NCI-H1930 (cell line): Measurements from ENCODE around the gene CDH13.

ENCODE experiments used
- DNase-seq, 2 experiments: peaks; one replicate each; lab custom pipeline; 2025; lab: John Stamatoyannopoulos, UW

Gene CDH13

GRCh38 chr16:83622010-83622409, 995.2 kb downstream of the CDH13 start:
- DNase-seq = no peak

DNA sequence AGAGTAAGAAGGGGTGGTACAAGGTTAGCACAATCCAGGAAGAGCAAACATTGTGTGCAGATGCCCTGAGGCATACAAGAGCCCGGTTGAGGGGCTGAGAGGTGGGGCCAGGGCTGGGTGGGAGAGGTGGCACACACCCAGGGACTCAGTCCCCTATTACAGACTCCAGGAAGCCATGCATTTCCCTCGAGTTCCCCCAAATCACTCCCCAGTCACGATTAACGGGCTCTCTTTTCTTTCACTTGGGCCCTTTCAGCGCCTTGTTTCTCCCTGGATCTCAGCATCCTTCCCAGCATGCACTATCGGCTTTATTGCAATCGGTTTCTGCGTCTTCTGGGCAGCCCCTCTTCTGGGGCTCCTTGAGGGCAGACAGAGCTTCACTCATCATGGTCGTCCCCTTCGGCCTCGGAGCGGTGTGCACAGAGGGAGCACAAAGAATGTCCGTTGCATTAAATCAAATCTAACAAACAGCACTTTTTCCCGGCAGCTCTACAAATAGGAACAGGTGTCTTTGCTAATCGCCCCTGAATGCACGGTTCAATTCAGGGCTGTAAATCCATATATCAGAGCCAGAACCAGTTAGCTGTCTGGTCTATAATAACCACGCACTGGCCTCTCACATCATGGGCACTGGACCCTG, 996.4 kb downstream of the CDH13 start:
- no peak for DNase-seq

DNA sequence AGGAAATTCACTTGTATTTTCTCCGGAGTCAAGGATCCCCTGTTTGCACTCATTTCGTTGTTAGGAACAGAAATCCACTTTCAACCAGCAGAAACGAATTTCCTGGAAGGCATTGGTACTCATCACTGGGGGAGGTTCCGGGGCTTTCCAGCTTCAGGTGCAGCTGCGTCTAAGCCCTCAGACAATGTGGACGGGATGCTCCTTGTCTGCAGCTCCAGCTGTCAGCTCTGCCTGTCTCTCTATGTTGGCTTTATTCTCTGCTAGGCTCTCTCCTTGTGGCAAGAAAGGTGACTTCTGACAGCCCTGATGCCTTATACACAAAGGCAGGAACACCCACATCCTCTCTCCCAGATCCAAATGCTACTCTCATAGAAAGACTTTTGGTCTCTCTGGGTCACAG, 997.1 kb downstream of the CDH13 start:
- no peak for DNase-seq

DNA sequence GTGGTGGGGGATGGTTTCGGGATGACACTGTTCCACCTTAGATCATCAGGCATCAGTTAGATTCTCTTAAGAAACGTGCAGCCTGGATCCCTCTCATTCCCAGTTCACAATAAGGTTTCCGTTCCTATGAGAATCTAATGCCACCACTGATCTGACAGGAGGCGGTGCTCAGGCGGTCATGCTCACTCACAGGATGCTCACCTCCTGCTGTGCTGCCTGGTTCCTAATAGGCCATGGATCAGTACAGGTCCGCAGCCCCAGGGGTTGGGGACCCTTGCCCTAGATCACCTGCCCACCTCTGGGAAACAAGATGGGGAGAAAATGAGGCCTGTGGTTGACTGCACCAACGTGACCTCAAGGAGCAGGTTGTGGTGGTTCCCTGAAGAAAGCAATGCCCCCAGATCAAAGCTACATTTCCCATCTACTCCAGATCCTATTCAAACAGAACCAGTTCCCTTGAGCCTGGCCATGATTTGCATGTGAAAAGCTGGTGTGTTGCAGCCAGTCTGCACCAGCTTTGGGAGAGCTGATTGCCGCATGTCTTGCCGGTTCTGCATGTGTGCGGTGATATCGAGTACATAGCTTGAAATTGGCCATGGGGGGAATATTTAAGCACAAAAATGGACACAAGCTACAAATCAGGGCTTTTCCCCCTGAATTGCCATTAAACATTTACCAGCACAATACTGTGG, 997.8 kb downstream of the CDH13 start:
- no peak for DNase-seq

DNA sequence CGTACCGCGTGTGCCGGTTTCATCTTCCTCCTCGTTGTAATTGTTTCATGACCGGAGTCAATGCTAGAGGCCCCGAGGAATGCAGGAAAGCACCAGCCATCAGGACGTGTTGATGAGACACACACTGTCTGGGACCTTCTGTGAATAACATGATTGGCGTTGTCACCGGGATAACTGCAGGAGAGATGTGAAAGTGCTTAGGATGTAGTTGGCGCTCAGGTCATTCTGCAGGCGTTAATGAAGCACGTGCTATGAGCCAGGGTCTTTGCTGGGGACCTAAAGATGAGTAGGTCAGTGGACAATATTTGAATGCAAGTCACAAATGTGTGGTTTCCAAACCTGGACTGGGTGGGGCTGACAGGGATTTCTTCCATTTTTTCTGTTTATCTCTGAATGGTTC, 999.4 kb downstream of the CDH13 start:
- DNase-seq = no peak

DNA sequence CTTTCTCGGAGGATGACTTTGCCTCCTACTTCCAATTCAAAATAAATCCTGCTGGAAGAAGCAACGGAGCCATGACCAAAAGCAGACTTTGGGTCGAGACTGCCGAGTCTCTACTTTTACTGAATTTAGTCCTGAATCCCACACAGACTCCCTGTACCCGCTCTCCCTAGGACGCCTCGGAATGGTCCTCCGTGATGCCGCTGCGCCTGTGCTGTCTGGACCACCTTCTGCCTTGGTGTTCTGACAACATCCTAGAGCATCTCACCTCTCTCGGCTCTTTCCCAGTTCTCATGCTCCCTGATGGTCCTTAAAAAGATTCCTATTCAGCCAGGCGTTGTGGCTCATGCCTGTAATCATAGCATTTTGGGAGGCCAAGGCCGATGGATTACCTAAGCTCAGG, 999.9 kb downstream of the CDH13 start:
- no peak for DNase-seq

GRCh38 chr16:83627996-83628395, 1001.2 kb downstream of the CDH13 start:
- DNase-seq = no peak

DNA sequence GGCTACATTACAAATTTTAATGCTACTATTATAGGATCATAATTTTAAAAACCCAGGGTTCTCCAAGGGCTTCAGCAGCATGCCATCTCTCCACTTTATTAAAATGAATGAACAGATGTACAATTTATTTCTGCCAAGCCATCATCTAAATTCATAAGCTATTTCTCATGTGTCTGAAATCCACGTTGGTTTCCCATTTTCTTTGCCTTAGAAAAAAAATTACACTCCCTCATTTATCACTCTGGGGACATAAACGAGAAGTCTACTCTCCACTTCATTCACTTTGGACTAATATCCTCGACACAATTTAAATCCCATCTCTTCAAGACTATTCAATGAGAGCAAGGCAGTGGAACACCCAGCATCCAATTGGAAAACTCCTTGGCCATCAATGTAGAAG, 1002.7 kb downstream of the CDH13 start:
- no peak for DNase-seq

- DNase-seq = no peak
Observed at GRCh38 chr16:83629836-83630235, 1003.1 kb downstream of the CDH13 start.

GRCh38 chr16:83630979-83631378, 1004.2 kb downstream of the CDH13 start:
- DNase-seq = no peak

- no peak for DNase-seq
Observed at GRCh38 chr16:83633286-83633685, 1006.5 kb downstream of the CDH13 start.

DNA sequence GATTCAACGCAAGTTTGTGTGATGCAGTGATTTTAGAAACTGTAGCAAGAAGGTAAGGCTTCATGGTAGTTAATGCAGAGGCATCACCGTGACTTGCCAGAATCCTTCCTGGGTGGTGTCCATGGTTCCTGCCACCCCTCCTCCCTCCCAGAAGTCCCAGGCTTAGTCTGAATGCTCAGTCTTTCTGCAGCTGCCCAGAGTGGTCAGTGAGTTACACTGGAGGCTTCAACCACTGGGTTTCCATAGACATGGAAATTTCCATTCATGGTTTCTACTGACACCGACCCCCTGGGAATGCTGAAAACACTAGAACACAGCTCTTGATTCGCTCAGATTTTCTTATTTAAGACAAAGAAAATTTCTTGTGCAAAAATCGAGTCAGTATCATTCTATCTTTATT, 1021.6 kb downstream of the CDH13 start:
- no peak for DNase-seq

GRCh38 chr16:83651871-83652270, 1025.1 kb downstream of the CDH13 start:
- DNase-seq = no peak

GRCh38 chr16:83652943-83653342, 1026.2 kb downstream of the CDH13 start:
- no peak for DNase-seq

DNA sequence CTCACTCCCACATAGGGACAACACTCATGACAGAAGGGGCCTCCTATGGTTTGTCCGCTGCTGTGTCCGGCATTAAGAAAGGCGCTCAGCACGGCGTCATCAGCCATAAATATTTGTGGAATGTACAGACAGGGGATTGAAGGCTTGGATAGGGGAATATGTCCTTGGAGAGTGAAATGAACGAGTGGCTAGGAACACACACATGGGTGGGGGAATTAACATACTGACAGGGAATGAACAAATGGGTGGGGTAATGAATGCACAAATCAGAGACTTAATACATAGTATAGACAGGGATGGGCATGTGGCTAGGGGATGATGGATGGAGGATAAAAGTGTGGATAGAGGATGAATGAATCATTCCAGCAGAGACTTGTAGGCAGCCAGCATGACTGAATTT, 1027.0 kb downstream of the CDH13 start:
- DNase-seq = no peak

- no peak for DNase-seq
Observed at GRCh38 chr16:83660282-83660681, 1033.5 kb downstream of the CDH13 start.

DNA sequence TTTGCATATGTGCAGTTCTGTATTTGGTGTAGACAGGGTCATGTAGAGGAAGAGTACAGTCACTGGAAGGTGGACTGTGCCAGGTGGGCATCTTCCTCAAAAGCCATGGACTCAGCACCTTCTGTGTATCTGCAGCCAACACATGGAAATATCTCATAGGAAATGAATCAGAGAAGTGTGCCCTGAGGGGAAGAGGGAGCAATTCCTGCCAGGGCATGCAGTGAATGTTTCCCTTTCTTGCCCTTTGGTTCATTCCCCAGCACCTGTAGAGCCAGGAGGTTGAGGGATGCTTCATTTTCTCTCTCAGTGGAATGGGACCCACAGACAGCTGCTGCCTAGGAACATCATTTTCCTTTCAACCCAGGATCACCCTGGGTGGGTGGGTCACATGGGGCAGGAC, 1034.9 kb downstream of the CDH13 start:
- no peak for DNase-seq

DNA sequence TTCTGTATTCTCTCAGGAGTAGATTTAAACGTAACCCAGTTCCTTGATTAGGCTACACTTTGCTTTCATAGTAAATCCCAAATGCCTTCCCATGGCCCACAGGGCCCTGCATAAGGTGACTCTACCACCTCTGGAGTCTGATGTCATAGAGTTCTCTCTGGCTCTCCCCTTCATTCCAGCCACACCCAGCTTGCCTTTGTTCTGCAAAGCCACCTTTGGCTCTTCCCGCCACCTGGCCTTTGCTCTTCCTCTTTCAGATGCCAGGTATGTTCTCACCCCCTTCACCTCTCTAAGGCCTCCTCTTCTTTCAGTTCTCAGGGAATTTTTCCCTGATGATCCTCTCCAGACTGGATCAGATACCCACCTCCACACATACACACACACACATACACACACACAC, 1039.7 kb downstream of the CDH13 start:
- DNase-seq = no peak

DNA sequence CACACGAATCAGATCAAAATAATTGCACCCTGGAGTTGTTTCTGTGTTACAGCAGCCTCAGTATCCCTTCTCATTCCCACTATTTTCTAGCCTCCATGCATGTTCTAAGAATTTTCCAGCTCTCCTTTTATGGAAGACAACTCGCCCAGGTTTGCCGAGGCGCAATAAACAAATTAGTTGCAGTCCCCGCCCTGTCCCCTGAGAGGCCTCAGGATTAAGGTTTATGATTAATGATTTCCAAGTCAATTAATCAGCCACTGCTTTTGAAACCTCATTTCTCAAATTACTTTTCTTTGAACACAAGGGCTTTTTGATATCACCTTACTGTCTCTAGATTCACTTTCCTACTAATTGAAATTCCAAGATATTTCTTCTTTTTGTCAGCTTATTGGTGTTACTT, 1042.7 kb downstream of the CDH13 start:
- DNase-seq = no peak

GRCh38 chr16:83674931-83675535, 1048.3 kb downstream of the CDH13 start:
- no peak for DNase-seq

DNA sequence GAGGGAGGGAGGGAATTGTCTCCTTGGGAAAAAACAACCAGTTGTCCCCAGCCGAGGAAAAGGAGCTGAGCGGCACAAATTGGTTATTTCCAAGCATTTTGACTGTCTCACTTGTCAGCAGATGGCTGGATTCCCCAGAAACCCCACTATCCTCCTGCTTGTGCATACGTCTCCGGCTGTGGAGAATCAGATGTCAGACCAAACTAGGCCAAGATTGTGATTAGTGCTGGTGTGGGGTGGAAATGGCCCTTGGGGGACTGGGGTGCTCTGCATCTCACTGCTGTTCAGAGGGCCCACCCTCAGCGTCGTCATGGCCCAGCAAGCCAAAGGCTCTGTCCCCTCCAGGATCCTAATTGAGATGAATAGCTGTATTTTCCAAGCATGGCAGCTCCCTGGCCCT, 1049.3 kb downstream of the CDH13 start:
- DNase-seq = no peak

GRCh38 chr16:83680980-83681379, 1054.2 kb downstream of the CDH13 start:
- DNase-seq = no peak

GRCh38 chr16:83681381-83681956, 1054.7 kb downstream of the CDH13 start:
- no peak for DNase-seq
